Esophagus squamous epithelium (tissue), 5 donors: ENCODE measurements around the gene PRRG1. TPM values are rescaled to one million over a fixed set of nuclear protein-coding genes. Genes with fewer than 3 reads are reported as not detected.
"Not testable (repeated sequence)": the region's sequence is repeated elsewhere in the genome, so short reads cannot be mapped to it uniquely, and the experiment has no call there.

Experiments used
- DNase-seq: peaks from one replicate; lab custom pipeline; 2025; lab: John Stamatoyannopoulos, UW
- H3K27ac ChIP-seq, 4 donors: fragments of 200-600 bp; sonication (generic); one replicate each; pipeline ENCODE4 v1.5.1; 2016 to 2019; ENCODE audit warnings: mild to moderate bottlenecking in 1 of 4
- H3K27me3 ChIP-seq, 4 donors: fragments of 200-600 bp; sonication (generic); 1 replicate in 3 of 4; 2 replicates in 1 of 4; pipeline versions ENCODE4 v1.5.1 to v1.6.0; 2017 to 2021; ENCODE audit warnings: antibody characterized with exemption in 1 of 4
- H3K36me3 ChIP-seq, 3 donors: fragments of 200-600 bp; sonication (generic); one replicate each; pipeline ENCODE4 v1.5.1; 2016 to 2019
- H3K4me1 ChIP-seq, 3 donors: fragments of 200-600 bp; sonication (generic); one replicate each; pipeline ENCODE4 v1.5.1; 2017 to 2019
- H3K4me3 ChIP-seq, 4 donors: fragments of 200-600 bp; sonication (generic); 1 replicate in 3 of 4; 2 replicates in 1 of 4; pipeline ENCODE4 v1.5.1; 2016 to 2019; ENCODE audit warnings: mild to moderate bottlenecking in 2 of 4, moderate library complexity in 1 of 4
- H3K9me3 ChIP-seq, 3 donors: fragments of 200-600 bp; sonication (generic); one replicate each; pipeline ENCODE4 v1.5.1; 2016 to 2019
- CTCF ChIP-seq, 6 experiments: fragments of 450-650 bp in 4 of 6; fragments of 200-600 bp in 2 of 6; sonication (generic) in 2 of 6; IDR thresholded peaks; one replicate each; pipeline ENCODE4 v1.5.1; 2016 to 2019; ENCODE audit warnings: antibody characterized with exemption in 6 of 6, mild to moderate bottlenecking in 4 of 6, moderate library complexity in 4 of 6
- POLR2A ChIP-seq, 4 donors: fragments of 450-650 bp; IDR thresholded peaks; one replicate each; pipeline ENCODE4 v1.6.1; 2017; ENCODE audit warnings: antibody characterized with exemption in 4 of 4, mild to moderate bottlenecking in 4 of 4, moderate library complexity in 3 of 4
- WGBS, 2 donors: methylation state at CpG; one replicate each; pipeline ENCODE4 v1.1.5; 2018; 5-methylcytosine and 5-hydroxymethylcytosine counted together
- intact Hi-C: fragments of 100-400 bp; cut with DNase I; formaldehyde crosslinking; loops from one replicate; pipeline ENCODE4 v1.15.0; 2022
- total RNA-seq, 4 donors: library from RNA; depleted of rRNA; stranded (reverse); fragments of >200 nt; gene quantifications; one replicate each; pipeline ENCODE4 v1.1.0, GENCODE V29; 2016
- donor health status: DM: yes; HTN: yes; CAD: no.

The PRRG1 gene
- total RNA-seq, 4 donors from 2014 or later, result 4.4 to 11.9 (median 7.0) TPM

- TF ChIP-seq CTCF (IDR thresholded peaks at IDR 0.05) (no peak), POLR2A (IDR thresholded peaks at IDR 0.05) (no peak)
- 95% methylated on average over 24 of the region's 34 CpGs; no CpG with 5 or more reads in 1 of the 2 donors for WGBS, 2 donors
- Histone ChIP-seq H3K9me3 (no peaks in the 10 kb centered on the region), H3K4me3 (no peak overlapping the region), H3K27me3 (no peaks in the 10 kb centered on the region), H3K36me3 (no peaks in the 10 kb centered on the region), H3K27ac (no peak overlapping the region), H3K4me1 (no peaks in the 10 kb centered on the region)
- no peak for DNase-seq
- intact Hi-C loops, result no loop called here
Measured at GRCh38 chrX:37491686-37492085, 142.5 kb downstream of the PRRG1 start.

GRCh38 chrX:37495760-37496159 lies 146.6 kb downstream of the PRRG1 start:
- DNase-seq, intact Hi-C loops, H3K27ac ChIP-seq, H3K4me3 ChIP-seq, H3K36me3 ChIP-seq, H3K27me3 ChIP-seq, H3K9me3 ChIP-seq, H3K4me1 ChIP-seq: not testable (repeated sequence)
- 8 to 20% methylated on average over 2 of the region's 2 CpGs for WGBS, 2 donors

- WGBS, 2 donors, result 58 to 100% methylated on average over 1 of the region's 1 CpG
Measured at GRCh38 chrX:37497126-37497525, 148.0 kb downstream of the PRRG1 start.

GRCh38 chrX:37498323-37498722 lies 149.2 kb downstream of the PRRG1 start:
- H3K27me3 ChIP-seq, H3K4me1 ChIP-seq, intact Hi-C loops, H3K9me3 ChIP-seq, H3K27ac ChIP-seq, DNase-seq, H3K36me3 ChIP-seq, H3K4me3 ChIP-seq: not testable (repeated sequence)

More at GRCh38 chrX:37497126-37497525, 148.0 kb downstream of the PRRG1 start:
- H3K4me1 ChIP-seq, H3K9me3 ChIP-seq, H3K27me3 ChIP-seq, intact Hi-C loops, DNase-seq, H3K27ac ChIP-seq, H3K4me3 ChIP-seq, H3K36me3 ChIP-seq: not testable (repeated sequence)

- not testable (repeated sequence) for H3K27ac ChIP-seq
- WGBS, 2 donors, result 77 to 79% methylated on average over 2 to 3 of the region's 4 CpGs
Measured at GRCh38 chrX:37499649-37500048, 150.5 kb downstream of the PRRG1 start.

GRCh38 chrX:37504991-37505390 lies 155.8 kb downstream of the PRRG1 start:
- WGBS, 2 donors, result 84 to 95% methylated on average over 13 to 17 of the region's 35 CpGs
- Histone ChIP-seq H3K27me3 (no peaks in the 10 kb centered on the region), H3K9me3 (no peaks in the 10 kb centered on the region), H3K36me3 (no peaks in the 10 kb centered on the region), H3K4me3 (no peak overlapping the region), H3K4me1 (no peaks in the 10 kb centered on the region), H3K27ac (no peak overlapping the region)
- TF ChIP-seq CTCF (IDR thresholded peaks at IDR 0.05) (no peak), POLR2A (IDR thresholded peaks at IDR 0.05) (no peak)
- intact Hi-C loops, result no loop called here
- no peak for DNase-seq

More at GRCh38 chrX:37499649-37500048, 150.5 kb downstream of the PRRG1 start:
- intact Hi-C loops, DNase-seq, H3K4me3 ChIP-seq, H3K9me3 ChIP-seq, H3K36me3 ChIP-seq, H3K27me3 ChIP-seq, H3K4me1 ChIP-seq: not testable (repeated sequence)

Other genes starting within 250 kb of the PRRG1 start
- 1 to 10 TPM; 1.9 to 6.6 (median 3.3) TPM for gene LANCL3, start 222.3 kb downstream of the PRRG1 start, total RNA-seq